ENCODE measurements around the gene SDF4. TPM values are rescaled to one million over a fixed set of nuclear protein-coding genes. Genes with fewer than 3 reads are reported as not detected.

The SDF4 gene
- 117 and 120 TPM in 2 replicates for total RNA-seq

GRCh38 chr1:1231400-1232207 lies at the start of gene SDF4:
Gene SDF4 (minus strand): TSS chr1:1232001. CDS start chr1:1228772, 3,229 bp downstream.

DNA sequence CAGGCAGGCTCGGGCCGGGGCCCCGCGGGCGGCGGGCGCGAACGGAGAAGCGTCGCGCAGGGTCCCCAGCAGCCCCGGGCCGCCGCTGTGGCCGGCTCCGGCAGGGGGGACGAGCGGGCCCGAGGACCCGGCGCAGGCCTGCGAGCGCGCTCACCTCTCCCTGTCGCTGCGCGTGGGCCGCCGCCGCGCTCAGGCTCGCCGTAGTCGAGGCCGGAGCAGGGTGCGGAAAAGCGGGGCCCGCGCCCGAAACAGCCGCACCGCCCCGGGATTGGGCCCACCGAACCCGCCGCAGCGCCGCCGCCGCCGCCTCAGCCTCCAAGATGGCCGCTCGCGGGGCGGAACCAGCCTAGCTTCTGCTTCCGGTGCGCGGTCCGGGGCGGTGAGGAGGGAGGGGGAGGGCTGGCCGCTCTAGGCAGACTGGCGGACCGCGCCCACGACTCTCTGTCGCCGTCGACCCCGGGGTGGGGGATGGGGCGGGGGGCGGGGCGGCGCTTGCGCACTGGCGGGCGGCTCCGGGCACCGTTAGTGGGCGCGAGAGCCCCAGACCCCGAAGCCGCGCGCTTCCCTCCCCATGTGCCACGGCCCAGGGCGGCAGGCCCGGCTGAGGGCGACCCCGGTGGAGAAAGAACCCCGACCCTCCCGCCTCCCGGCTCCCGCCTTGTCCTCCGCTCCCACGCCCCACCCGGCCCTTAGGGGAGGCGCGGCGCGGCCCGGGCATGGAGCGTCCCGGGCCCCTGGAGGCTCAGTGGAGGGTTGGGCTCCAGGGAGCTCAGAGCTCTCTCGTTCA lies 41.9 kb upstream of the SDF4 start, which contains the start of gene UBE2J2:
Gene UBE2J2, minus strand, starts transcription at position 343 of the 787 bp plus-strand sequence. CDS start 5,862 bp downstream, outside the sequence.

GRCh38 chr1:1246577-1247340 lies 15.0 kb upstream of the SDF4 start, which contains the start of gene C1QTNF12:
Gene C1QTNF12 (minus strand): TSS chr1:1246722. CDS start chr1:1246690, 32 bp downstream.

GRCh38 chr1:1232208-1232795 lies 501 bp upstream of the SDF4 start, which contains the start of gene B3GALT6:
Gene B3GALT6 (plus strand): TSS chr1:1232237. CDS start chr1:1232279, 42 bp downstream.

DNA sequence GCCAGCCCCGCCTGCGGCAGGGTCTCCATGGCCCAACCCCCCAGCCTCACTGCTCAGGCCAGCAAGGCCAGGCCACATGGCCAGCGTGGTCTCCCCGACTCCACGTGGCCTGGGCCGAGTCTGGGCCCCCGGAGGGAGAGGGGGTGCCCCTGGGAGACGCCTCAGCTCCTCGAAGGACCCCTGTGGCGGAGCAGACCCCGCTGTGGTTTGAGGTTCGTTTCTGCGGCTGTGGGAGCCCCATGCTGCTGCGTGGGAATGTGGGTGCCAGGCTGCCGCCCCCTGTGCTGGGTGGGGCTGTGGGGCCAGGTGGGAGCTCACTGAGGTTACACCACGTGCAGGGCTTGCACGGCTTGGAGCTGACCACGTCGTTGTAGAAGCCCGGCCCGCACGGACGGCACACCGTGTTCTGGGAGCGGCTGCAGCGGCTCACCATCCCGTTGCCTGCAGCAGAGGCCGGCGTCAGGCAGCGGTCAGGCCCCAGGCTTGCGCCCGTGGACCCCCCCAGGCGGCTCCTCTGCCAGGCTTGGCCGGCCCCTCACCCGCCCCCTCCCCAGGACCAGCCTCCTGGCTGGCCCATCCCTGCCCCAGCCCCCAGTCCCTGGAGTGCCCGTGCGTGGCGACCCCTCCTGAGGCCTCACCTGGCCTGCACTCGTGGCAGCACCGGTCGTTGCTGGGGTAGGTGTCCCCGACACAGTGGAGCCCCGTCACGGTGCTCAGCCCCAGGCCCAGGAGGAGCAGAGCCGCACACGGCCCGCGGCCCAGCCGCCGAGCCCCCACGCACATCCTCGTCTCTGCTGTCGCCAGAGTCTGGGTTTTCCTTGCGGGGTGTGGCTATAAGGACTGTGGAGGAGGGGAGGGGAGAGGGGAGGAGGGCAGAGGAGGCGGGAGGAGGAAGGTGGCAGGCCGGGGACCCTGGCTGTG lies 18.2 kb downstream of the SDF4 start, which contains the start of gene TNFRSF4:
Gene TNFRSF4, minus strand, starts transcription at position 809 of the 921 bp plus-strand sequence. Its CDS starts 26 bp downstream, at position 783.

GRCh38 chr1:1206376-1206965 lies 25.3 kb downstream of the SDF4 start, which contains the start of gene TNFRSF18:
Gene TNFRSF18 (minus strand): TSS chr1:1206592. CDS start chr1:1206571, 21 bp downstream.

GRCh38 chr1:1173793-1174415 lies 57.9 kb downstream of the SDF4 start, which contains the start of gene TTLL10:
Gene TTLL10 (plus strand): TSS chr1:1173880. CDS start chr1:1179216, 5,336 bp downstream.

Small RNA genes within 50 kb of the gene (small RNA-seq; reads per million reads assigned to genes)
- gene MIR200A (16.5 reads per million, percentile 96 among the genes with 10 or more reads in this experiment), gene MIR200B (46.4 reads per million, percentile 98 among the genes with 10 or more reads in this experiment), gene MIR429 (4.8 reads per million, percentile 91 among the genes with 10 or more reads in this experiment)

Other genes starting within 250 kb of the SDF4 start
- 0.39 TPM in 1 of 2 replicates, not detected in the other for gene PERM1, start 249.9 kb downstream of the SDF4 start, total RNA-seq
- 3.9 and 8.8 TPM in 2 replicates for gene HES4, start 231.9 kb downstream of the SDF4 start, total RNA-seq
- 14.5 and 42.5 TPM in 2 replicates for gene ISG15, start 218.5 kb downstream of the SDF4 start, total RNA-seq
- gene AGRN, start 211.9 kb downstream of the SDF4 start, total RNA-seq = 149 and 219 TPM in 2 replicates
- 2.3 TPM in 1 of 2 replicates, not detected in the other for gene RNF223, start 157.7 kb downstream of the SDF4 start, total RNA-seq
- gene C1orf159, start 115.9 kb downstream of the SDF4 start, total RNA-seq = 11.8 and 16.3 TPM in 2 replicates
- not detected in 2 replicates for gene TTLL10, start 58.1 kb downstream of the SDF4 start, total RNA-seq
- gene TNFRSF18, start 25.4 kb downstream of the SDF4 start, total RNA-seq = not detected in 2 replicates
- gene TNFRSF4, start 17.8 kb downstream of the SDF4 start, total RNA-seq = not detected in 2 replicates
- 21.4 and 25.5 TPM in 2 replicates for gene B3GALT6, start 236 bp upstream of the SDF4 start, total RNA-seq
- gene C1QTNF12, start 14.7 kb upstream of the SDF4 start, total RNA-seq = 0.79 and 1.7 TPM in 2 replicates
- 35.6 and 36.9 TPM in 2 replicates for gene UBE2J2, start 41.9 kb upstream of the SDF4 start, total RNA-seq
- 0.79 and 1.8 TPM in 2 replicates for gene SCNN1D, start 48.4 kb upstream of the SDF4 start, total RNA-seq
- gene ACAP3, start 75.9 kb upstream of the SDF4 start, total RNA-seq = 75.7 and 101 TPM in 2 replicates
- 42.4 and 62.1 TPM in 2 replicates for gene PUSL1, start 76.6 kb upstream of the SDF4 start, total RNA-seq
- 79.4 and 79.7 TPM in 2 replicates for gene INTS11, start 92.7 kb upstream of the SDF4 start, total RNA-seq
- gene CPTP, start 92.8 kb upstream of the SDF4 start, total RNA-seq = 23.2 and 28.3 TPM in 2 replicates
- 0.11 and 0.39 TPM in 2 replicates for gene TAS1R3, start 99.3 kb upstream of the SDF4 start, total RNA-seq
- 111 and 118 TPM in 2 replicates for gene DVL1, start 117.4 kb upstream of the SDF4 start, total RNA-seq
- 461 and 718 TPM in 2 replicates for gene MXRA8, start 126.6 kb upstream of the SDF4 start, total RNA-seq
- 75.4 and 118 TPM in 2 replicates for gene AURKAIP1, start 143.2 kb upstream of the SDF4 start, total RNA-seq
- gene CCNL2, start 167.3 kb upstream of the SDF4 start, total RNA-seq = 102 and 177 TPM in 2 replicates
- 69.1 and 77.3 TPM in 2 replicates for gene MRPL20, start 175.3 kb upstream of the SDF4 start, total RNA-seq
- 1.6 and 2.7 TPM in 2 replicates for gene ANKRD65, start 189.3 kb upstream of the SDF4 start, total RNA-seq
- gene VWA1, start 203.7 kb upstream of the SDF4 start, total RNA-seq = 46.0 and 64.8 TPM in 2 replicates
- 3.5 TPM in 2 replicates for gene ATAD3C, start 217.7 kb upstream of the SDF4 start, total RNA-seq
- 18.5 and 24.0 TPM in 2 replicates for gene ATAD3B, start 239.8 kb upstream of the SDF4 start, total RNA-seq